Stimulated activated CD4-positive, alpha-beta T cell treated with anti-CD3 and anti-CD28 coated beads, Interleukin-15, amount 100 ng/mL, for 24 hours (primary cell): ENCODE results near the gene ZDHHC14.

ENCODE experiments used
- DNase-seq: peaks from one replicate; pipeline ENCODE4 v3.0.0-alpha.2; 2020

The ZDHHC14 gene

DNA sequence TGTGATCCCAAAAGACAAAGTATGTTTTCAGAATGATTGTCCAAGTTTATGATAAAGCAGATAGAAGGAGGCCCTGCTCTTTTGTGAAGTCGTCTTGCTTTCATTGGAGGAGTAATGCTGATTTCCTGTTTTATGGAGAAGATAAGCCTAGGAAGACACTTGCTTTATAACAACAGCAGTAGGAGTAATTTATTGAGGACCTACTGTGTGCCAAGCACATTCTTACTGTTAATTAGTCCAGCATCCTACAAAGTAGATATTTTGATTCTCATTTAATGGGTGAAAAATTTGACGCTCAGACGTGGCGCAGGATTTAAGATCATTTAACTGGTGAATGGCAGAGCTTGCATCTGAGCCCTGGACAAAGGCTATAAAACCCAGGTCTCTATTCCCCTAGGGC lies 87.6 kb downstream of the ZDHHC14 start:
- DNase-seq = no peak

DNA sequence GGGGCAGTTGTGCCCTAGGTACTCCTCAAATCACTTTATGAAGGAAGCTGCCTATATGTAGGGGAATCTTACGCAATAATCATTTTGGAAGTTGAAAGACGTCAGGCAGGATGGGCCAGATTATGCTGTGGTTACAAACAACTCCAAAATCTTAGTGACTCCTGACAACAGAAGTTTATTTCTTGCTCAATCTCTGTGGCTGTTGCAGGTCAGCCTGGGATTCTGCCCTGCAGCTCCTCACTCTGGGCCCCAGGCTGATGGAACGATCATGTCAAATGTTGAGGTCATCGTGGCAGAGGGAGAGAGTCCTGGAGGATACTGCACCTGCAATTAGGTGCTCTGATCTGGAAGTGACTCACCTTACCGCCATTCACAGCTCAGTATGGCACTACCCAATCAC lies 88.4 kb downstream of the ZDHHC14 start:
- no peak for DNase-seq

DNA sequence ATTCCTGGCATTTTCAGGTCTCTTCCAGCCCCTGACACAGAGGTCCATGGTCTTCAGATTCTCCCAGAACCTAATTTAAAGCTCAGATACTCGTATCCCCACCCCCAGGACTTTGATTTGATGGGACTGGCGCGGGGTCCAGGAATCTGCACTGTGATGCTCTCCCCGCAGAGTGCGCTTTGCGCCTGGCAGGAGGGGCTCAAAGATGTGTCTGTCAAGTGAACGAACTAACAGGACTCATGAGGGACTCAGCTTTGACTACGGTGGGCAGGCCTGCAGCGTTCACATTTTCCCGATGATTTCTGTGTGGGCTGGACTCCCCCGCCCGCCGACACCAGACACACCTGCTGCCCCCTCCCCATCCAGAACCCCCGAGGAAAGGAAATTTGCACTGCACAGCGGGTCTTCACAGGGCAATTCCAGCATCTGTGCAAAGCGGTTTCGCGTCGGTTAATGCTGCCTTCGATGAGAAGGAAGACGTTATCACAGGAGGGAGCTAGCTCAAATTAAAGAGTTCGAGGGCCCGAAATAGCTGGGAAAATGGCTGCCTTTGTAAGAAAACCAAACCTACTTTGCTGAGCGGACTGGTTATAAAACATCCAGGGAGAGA lies 90.2 kb downstream of the ZDHHC14 start:
- DNase-seq = no peak

DNA sequence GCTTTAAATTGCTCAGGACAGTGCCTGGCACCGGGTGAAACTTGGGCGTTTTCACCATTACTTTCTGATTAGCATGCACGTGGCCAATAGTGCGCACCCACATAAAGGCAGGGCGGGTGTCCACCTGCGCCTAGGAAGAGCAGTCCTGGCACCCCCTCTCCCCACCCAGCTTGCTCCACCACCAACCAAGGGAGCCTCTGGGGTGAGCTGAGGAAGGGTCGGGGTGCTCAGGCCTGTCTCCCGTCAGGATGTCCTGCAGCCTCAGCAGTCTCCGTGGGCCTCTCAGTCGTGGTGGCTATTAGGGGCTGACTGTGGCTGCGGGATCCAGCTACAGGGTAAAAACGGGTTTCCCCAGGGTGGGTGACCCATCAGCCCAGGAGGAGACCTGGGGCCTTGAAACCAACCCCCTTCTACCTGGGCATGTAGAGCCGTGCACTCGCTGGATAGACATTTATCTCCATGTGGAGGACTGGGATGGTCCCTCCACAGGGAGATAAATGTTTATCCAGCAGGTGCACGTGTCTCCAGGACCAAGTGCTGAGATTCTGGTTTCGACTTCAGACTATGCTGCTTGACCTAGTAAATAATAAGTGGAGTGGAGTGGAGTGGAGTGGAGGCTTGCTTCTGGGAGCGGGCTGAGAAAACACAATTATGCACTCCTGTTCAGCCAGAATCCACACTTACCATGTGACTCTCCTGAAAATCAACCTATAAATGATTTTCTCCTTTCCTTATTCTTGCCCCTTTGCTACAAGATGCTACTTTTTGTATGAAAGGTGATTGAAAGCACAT lies 91.1 kb downstream of the ZDHHC14 start:
- DNase-seq = no peak

DNA sequence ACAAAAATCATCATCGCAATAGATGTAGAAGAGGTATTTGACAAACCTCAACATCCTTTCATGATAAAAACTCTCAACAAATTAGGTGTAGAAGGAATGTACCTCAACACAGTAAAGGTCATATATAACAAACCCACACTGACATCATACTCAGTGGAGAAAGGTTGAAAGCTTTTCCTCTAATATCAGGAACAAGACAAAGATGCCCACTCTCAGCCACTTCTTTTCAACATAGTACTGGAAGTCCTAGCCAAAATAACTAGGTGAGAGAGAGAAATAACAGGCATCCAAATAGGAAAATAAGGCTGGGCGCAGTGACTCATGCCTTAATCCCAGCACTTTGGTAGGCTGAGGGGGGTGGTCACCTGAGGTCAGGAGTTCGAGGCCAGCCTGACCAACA lies 95.8 kb downstream of the ZDHHC14 start:
- no peak for DNase-seq

DNA sequence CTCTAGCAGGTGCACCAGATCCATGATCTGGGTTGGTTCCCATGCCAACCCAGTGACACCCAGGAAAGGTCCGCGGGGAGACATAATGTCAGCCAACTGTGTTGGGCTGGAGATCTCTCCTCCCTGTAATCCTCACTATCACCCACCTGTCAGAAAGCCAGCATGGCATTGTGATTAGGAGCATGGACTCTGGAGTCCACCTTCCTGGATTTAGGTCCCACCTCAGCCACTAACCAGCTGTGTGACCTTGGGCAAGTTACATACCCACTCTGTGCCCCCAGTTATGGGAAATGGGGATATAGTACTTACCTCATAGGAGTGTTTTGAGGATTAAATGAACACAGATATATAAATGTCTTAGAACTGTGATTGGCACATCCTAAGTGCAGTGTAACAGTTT lies 97.9 kb downstream of the ZDHHC14 start:
- no peak for DNase-seq

DNA sequence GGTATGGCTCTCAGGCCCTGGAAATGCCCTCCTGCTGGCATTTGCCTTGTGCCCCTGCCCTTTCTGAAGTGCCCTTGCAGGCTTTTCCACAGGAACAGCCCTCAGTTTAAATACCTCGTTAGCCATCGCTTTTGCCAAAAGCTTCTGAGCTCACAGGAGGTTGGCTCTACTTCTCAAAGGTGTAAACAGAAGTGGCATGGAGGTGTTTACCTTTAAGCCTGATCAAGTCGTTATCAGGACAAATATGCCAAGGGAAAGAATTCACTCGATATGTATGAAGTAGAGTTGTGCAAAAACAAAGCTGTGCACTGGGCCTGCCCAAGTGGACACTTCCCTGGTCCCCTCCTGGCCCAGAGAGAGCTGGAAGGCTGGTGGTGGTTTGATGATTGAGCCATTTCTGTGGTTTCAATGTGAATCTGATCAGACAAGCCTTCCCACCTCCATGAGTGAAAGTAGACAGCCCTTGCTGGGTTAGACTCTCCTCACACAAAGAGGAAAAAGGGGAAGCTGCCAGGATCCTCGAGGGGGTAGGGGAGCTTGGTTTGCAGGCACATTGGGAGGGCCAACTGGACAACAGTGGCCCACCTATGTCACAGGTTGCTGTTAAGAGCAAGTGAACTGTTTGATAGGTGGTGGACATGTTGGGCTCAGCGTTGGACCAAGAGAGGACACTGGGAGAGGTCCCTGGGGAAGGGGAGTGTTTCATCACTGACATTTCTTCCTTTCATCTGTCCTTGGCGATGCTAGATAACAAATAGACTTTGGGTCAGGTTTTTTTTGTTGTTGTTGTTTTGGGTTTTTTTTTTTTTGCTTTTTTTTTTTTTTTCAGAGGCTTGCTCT lies 98.7 kb downstream of the ZDHHC14 start:
- DNase-seq = no peak

DNA sequence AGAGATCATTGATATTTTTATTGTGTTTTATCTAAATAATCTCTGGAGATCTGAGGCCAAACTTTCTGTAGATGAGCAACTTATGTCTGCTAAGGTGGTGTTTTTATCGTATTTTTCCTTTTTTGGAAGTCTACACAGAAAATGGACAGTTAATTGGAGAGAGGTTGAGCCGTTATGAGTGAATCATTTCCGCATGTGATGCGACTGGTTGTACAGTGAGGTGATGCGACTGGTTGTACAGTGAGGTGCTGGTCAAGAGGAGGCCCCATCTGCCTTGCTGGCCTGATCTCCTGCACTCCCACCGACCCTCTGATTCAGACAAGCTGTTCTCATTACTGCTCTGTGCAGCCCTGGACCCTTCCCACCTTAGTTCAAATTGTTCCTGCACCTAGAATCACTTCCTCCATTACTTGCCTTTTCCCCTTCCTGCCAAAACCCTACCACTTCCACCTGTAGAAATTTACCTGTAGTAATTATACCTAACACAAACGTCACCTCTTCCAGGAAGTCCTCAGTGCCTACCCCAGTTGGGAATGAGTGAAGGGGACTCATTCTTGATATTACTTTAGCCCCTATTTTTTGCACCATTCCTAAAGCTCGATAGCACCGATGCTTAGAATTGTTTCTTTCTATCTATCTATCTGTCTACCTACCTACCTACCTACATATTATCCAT lies 100.3 kb downstream of the ZDHHC14 start:
- no peak for DNase-seq

DNA sequence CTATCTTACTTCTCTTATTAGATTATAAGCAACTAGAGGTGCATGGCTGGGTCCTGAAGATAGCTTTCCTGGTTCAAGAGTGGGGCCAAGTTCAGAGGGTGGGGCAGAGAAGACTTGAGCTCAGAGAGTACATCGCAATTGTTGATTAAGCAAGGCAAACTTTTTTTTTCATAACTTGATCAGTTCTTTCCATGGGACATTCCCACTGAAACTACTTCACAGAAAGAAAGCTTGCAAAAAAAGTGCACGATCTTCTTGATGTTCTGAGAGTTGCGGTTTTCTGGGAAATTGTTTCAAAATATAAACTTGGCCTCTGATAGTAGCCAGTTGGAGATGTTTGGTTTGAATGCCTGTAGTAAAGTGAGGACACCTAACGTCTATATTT lies 100.9 kb downstream of the ZDHHC14 start:
- no peak for DNase-seq

DNA sequence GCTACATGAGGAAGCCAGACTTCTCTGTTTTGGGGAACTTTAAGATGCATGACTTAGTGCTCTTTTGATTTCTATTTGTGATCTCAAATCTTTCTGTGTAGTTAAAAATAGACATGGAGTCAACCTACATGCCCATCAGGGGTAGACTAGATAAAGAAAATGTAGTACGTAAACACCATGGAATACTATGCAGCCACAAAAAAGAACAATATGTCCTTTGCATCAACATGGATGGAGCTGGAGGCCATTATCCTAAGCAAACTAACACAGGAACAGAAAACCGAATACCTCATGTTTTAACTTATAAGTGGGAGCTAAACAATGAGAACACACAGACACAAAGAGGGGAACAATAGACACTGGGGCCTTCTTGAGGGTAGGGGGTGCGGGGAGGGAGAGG lies 102.8 kb downstream of the ZDHHC14 start:
- DNase-seq = no peak

DNA sequence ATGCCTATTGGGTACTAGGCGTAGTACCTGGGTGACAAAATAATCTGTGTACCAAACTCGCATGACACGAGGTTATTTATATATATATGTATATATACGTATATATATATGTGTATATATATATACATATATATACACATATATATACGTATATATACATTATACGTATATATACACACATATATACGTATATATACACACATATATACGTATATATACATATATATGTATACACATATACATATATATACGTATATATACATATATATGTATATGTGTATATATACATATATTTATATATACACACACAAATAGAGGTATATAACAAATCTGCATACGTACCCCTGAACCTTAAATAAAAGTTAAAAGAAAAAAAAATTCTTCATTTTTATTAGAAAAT lies 103.2 kb downstream of the ZDHHC14 start:
- no peak for DNase-seq

DNA sequence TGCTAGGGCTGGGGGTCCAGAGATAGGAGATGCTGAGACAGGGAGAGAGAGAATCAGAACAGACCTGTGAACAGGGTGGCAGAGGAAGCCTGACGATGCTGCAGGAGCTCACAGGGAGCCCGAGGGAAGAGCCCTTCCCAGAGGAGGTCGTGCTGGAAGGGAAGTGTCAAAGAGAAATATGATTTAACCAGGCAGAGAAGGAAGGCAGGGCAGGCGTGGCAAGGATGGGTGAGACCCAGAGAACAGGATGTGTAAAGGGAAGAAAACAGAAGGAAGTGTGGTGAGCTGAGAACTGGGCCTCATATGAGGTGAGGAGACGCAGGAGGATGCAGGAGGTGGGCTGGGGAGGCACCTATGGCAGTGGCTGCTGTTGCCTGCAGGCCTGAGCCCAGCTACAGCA lies 105.6 kb downstream of the ZDHHC14 start:
- no peak for DNase-seq

DNA sequence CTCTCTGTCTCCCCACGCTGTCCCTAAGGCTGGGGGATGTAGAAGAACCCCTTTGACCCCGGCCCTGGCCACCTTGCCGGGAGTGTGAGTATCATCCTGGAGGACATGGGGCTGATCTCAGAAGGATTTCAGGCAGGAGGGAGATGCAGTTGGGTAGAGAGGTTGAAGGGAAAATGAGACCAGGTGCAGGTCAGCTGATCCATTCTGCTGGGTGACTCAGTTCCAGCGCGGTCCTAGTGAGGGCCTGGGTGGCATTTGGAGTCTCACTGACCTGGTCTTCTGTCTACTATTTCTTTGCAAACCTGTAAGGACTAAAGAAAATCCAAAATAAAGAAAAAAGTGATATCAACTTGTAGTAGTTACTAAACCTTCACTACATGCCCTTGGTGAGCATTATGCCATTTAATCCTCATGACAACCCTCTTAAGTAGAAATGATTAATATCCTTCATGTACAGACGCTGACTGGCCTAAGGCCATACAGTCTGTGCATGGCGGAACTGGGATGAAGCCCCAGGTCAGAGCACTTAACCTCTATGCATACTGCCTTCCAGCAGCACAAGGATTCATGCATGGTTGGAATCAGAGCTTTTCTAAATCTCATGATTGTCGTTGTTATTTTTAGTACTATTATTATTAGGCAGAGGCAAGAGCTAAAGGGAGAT lies 106.3 kb downstream of the ZDHHC14 start:
- DNase-seq = no peak

DNA sequence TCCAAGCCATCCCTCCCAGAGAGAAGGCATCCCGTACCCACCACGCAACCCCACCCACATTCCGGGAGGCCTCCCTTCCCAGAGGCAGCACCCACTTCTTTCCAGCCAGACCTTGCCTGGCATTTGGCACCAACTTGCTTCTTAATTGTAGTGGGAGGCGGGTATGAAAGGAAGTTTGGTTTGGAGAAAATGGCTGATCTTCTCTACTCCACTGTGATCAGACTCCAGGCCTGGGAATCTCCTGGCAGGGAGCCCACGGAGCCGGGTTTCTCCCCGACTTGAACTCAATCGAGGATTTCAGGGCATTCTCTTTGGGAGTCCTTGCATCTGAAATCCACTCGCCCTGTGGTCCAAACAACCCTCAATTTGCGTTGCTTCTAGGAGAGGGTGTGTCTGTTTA lies 107.1 kb downstream of the ZDHHC14 start:
- DNase-seq = no peak

DNA sequence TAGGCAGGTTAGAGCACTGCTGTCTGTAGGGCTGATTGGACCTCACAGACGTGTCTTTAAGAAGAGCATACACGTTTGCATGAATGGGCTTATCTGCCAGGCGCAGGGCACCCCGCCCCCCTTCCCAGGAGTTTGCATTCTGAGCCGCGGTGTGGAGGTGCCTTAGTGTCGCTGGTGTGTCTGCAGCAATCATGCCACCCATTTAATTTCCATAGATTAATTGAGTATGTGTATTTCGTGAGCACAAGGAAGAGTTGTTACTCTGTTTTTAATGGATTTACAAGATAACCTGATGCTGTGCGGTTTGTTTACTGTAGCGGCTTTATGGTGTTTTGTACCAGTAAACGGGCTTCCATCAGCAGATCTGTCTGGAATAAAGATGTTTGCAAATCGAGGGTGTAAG lies 107.7 kb downstream of the ZDHHC14 start:
- no peak for DNase-seq

DNA sequence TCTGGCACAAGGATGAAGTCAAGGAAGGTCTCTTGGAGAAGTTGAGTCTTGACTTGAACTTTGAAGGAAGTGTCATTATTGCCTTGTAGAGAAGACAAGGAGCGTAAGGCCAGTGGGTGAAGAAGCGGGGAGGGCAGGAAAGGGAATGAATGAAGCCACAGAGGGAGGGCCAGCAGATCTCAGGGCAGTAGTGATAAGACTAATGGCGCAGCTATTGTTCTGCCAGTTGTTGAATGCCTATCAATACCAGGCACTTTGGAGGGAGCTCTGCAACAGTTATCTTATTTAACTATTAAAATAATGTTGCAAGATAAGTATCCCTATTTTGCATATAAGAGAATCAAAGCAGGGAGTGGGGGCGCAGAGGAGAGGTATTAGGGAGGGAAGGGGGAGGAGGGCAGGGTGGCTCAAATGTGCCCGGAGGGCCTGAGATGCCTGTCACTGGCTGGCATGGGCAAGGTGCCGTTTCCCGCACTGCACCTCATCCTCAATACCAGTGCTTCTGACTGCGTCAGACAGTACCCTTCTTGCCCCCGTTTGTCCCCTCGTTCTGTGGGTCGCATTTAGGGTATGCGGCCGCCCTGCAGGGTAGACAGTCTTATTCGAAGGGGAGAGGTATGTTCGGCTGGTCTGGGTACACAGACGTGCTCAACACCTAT lies 109.8 kb downstream of the ZDHHC14 start:
- DNase-seq = no peak

DNA sequence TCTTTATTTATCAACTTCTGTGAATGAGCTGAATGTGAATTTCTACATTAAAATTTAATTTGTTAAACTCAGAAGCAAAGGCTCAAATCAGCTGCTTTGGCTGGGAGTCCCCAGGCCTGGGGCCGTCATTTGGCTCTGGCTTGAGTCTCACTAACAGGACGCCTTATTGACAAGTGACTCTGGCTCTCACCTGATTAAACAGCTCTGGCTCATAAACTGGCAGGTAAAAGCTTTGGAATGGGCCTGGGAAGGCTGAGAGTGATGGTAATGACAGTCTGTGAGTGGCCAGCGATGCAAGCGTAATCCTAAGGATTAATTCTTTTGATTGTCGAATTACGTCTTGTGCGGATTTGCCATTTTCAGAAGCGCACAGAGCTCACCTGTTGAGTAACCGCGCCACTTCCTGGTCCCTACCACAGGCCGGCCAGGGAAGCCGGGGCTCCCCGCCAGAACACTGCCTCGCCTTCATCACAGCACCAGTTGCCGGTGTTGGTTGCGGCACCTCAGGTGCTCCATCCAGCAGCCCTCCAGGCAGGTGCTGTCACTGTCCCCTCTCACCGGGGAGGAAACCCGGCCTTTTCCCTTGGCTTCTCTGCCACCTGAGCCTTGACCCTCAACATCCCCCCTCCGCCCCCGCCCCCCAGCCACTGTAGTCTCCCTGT lies 110.7 kb downstream of the ZDHHC14 start:
- no peak for DNase-seq

DNA sequence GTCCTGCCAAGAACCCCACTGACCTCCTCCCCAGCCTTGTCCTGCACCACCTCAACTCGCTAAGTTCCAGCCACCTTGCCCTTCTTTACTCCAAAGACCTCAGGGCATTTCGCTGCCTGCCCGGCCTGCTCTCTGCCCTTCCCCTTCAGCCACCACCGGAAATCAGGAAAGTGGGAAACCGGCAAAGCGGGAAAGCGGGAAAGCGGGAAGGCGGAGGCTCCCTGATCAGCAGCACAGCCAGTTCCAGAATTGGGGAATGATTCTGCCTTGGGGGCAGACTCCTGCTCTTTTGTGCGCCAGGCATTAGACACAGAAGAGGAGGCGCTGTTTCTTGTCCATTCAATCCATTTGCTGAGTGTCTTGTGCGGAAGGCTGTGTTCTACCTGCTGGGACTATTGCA lies 111.3 kb downstream of the ZDHHC14 start:
- DNase-seq = no peak

DNA sequence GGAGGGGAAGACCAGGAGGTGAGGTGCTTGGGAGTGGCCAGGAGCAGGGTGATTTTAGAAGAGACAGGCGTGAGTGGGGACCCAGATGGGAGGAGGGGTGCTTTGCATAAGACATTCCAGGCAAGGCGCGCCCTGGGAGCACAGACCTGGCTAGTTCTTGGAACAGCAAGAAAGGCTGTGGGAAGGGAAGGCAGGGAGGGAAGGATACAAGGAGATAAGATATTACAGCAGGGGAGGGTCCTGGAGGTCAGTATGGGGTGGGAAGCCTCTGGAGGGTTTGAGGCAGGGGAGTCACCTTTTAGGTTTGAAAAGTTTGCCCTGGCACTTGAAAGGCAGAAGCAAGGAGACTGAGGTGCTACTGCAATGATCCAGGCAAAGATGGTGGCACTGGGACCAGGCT lies 111.8 kb downstream of the ZDHHC14 start:
- DNase-seq = no peak

DNA sequence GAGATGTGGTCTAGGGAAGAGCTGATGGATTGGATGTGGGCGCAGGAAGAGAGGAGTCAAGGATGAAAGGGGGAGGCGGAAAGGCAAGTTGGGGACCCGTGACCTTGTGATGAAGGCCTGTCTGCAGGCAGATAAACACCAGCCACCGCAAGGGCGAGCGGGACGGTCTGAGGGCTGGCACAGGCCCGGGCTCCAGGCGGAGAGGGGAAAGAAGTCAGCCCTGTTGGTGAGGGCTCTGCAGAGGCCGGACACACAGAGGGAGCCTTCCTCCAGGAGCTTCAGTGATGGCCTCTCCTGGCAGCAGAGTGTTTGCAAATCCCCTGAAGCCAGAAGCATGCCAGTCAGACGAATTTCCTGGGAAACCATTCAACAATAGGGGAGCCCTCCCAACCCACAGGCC lies 112.2 kb downstream of the ZDHHC14 start:
- no peak for DNase-seq

DNA sequence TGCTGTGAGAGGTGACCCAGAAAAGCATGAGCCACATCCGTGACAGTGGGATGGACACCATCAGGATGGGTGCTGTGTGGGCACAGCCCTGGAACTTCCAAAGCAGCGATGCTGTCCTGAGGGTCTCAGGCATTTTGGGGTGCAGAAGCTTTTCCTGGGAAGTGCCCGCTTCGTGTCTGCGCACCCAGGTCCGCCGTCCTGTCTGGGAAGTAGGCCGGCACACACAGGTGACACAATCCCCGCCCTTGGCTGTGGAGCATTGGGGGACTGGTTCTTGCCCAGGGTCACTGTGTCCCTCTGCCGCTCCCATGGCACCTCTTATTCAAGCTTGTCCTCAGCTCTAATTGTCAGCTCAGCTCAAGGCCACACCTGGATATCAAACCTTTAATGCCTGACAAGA lies 112.6 kb downstream of the ZDHHC14 start:
- DNase-seq = no peak
